HEK293 (cell line): Measurements from ENCODE around the gene DSCAM.

Source experiments
- CTCF ChIA-PET: fragments of 350-600 bp; formaldehyde crosslinking; extraction: SDS; loops from one replicate; lab custom pipeline; 2021; ENCODE audit warnings: antibody characterized with exemption; lab: Yijun Ruan, JAX
- POLR2A ChIA-PET: fragments of 300-600 bp; formaldehyde crosslinking; extraction: SDS; loops from one replicate; lab custom pipeline; 2020; ENCODE audit warnings: antibody characterized with exemption, inconsistent platforms; lab: Yijun Ruan, JAX
- H3K27ac ChIP-seq: fragments of 200-500 bp; sonication (Bioruptor generic); 2 replicates; pipeline ENCODE4 v1.5.1; 2014; ENCODE audit warnings: low read depth, low read length, control low read depth, inconsistent platforms; ENCODE audit errors: extremely low read depth
- H3K36me3 ChIP-seq, 2 experiments: fragments of 200-500 bp in 1 of 2; sonication (Bioruptor generic) in 1 of 2; 1 replicate in 1 of 2; 2 replicates in 1 of 2; pipeline ENCODE4 v1.5.1; 2014 to 2017; ENCODE audit warnings: inconsistent platforms in 2 of 2, low read length in 2 of 2; ENCODE audit not compliant: control insufficient read depth in 2 of 2, insufficient read depth in 1 of 2
- H3K4me1 ChIP-seq: fragments of 200-500 bp; sonication (Bioruptor generic); 2 replicates; pipeline ENCODE4 v1.5.1; 2014; ENCODE audit warnings: mild to moderate bottlenecking, low read length, inconsistent platforms; ENCODE audit not compliant: control insufficient read depth, insufficient read depth
- H3K4me3 ChIP-seq: 2 replicates; pipeline ENCODE4 v1.5.1; 2011; ENCODE audit warnings: low read depth, mild to moderate bottlenecking, control low read depth, low read length, moderate library complexity
- H3K9me3 ChIP-seq: fragments of 200-500 bp; sonication (Bioruptor generic); 2 replicates; pipeline ENCODE4 v1.5.1; 2014; ENCODE audit warnings: low read depth, low read length, inconsistent platforms; ENCODE audit not compliant: control insufficient read depth, insufficient read depth
- GLI2 ChIP-seq: fragments of 450-650 bp; formaldehyde crosslinking; IDR thresholded peaks from 2 replicates; pipeline ENCODE4; 2017; ENCODE audit warnings: missing biosample characterization, missing genetic modification characterization, low read depth, borderline replicate concordance
- SP7 ChIP-seq: fragments of 450-650 bp; formaldehyde crosslinking; IDR thresholded peaks from 2 replicates; pipeline ENCODE4 v1.5.1; 2016; ENCODE audit warnings: missing biosample characterization, missing genetic modification characterization
- TRIM28 ChIP-seq: IDR thresholded peaks from 2 replicates; pipeline ENCODE4 v1.6.1; 2011; ENCODE audit warnings: low read length, control low read depth, borderline replicate concordance
- ZBTB20 ChIP-seq: fragments of 450-650 bp; formaldehyde crosslinking; IDR thresholded peaks from 2 replicates; pipeline ENCODE4 v1.5.1; 2016; ENCODE audit warnings: missing biosample characterization, missing genetic modification characterization
- ZFHX2 ChIP-seq: fragments of 450-650 bp; formaldehyde crosslinking; conservative IDR thresholded peaks from 2 replicates; pipeline ENCODE4 v1.5.1; 2016; ENCODE audit warnings: missing biosample characterization, missing genetic modification characterization
- ZFP41 ChIP-seq: fragments of 450-650 bp; formaldehyde crosslinking; IDR thresholded peaks from 2 replicates; pipeline ENCODE4 v1.5.1; 2016; ENCODE audit warnings: missing biosample characterization, missing genetic modification characterization, borderline replicate concordance
- ZNF248 ChIP-seq: fragments of 450-650 bp; formaldehyde crosslinking; IDR thresholded peaks from 2 replicates; pipeline ENCODE4 v1.5.1; 2017; ENCODE audit warnings: missing biosample characterization, missing genetic modification characterization
- ZNF335 ChIP-seq: fragments of 450-650 bp; formaldehyde crosslinking; conservative IDR thresholded peaks from 2 replicates; pipeline ENCODE4 v1.5.1; 2016; ENCODE audit warnings: missing biosample characterization, missing genetic modification characterization
- ZNF37A ChIP-seq: fragments of 450-650 bp; IDR thresholded peaks from 2 replicates; pipeline ENCODE4 v1.5.1; 2018; ENCODE audit warnings: missing biosample characterization, missing genetic modification characterization
- ZNF423 ChIP-seq: fragments of 450-650 bp; formaldehyde crosslinking; IDR thresholded peaks from 2 replicates; pipeline ENCODE4 v1.5.1; 2016; ENCODE audit warnings: missing biosample characterization, missing genetic modification characterization
- ZNF529 ChIP-seq: fragments of 450-650 bp; formaldehyde crosslinking; IDR thresholded peaks from 2 replicates; pipeline ENCODE4 v1.5.1; 2017; ENCODE audit warnings: missing genetic modification characterization, missing biosample characterization; ENCODE audit not compliant: insufficient replicate concordance
- ZNF530 ChIP-seq: fragments of 450-650 bp; formaldehyde crosslinking; IDR thresholded peaks from 2 replicates; pipeline ENCODE4 v1.5.1; 2016; ENCODE audit warnings: low read depth, missing biosample characterization, missing genetic modification characterization
- ZNF777 ChIP-seq: fragments of 450-650 bp; formaldehyde crosslinking; IDR thresholded peaks from 2 replicates; pipeline ENCODE4 v1.5.1; 2017; ENCODE audit warnings: missing biosample characterization, missing genetic modification characterization, borderline replicate concordance
- ZNF843 ChIP-seq: fragments of 450-650 bp; formaldehyde crosslinking; IDR thresholded peaks from 2 replicates; pipeline ENCODE4 v1.5.1; 2016; ENCODE audit warnings: missing biosample characterization, missing genetic modification characterization
- ZXDB ChIP-seq: fragments of 450-650 bp; formaldehyde crosslinking; IDR thresholded peaks from 2 replicates; pipeline ENCODE4 v1.5.1; 2016; ENCODE audit warnings: missing biosample characterization, missing genetic modification characterization
- TF ChIP-seq, protein P1 (sequence below): fragments of 450-650 bp; formaldehyde crosslinking; IDR thresholded peaks from 2 replicates; pipeline ENCODE4 v1.5.1; 2017; ENCODE audit warnings: missing biosample characterization, missing genetic modification characterization
- TF ChIP-seq, protein P2 (sequence below): fragments of 450-650 bp; formaldehyde crosslinking; IDR thresholded peaks from 2 replicates; pipeline ENCODE4 v1.5.1; 2016; ENCODE audit warnings: missing biosample characterization, missing genetic modification characterization
- TF ChIP-seq, protein P3 (sequence below): fragments of 450-650 bp; formaldehyde crosslinking; IDR thresholded peaks from 2 replicates; pipeline ENCODE4 v1.5.1; 2016; ENCODE audit warnings: missing biosample characterization, missing genetic modification characterization, borderline replicate concordance
- TF ChIP-seq, protein P4 (sequence below): fragments of 450-650 bp; formaldehyde crosslinking; IDR thresholded peaks from 2 replicates; pipeline ENCODE4 v1.5.1; 2017; ENCODE audit warnings: missing biosample characterization, missing genetic modification characterization

DSCAM gene

DNA sequence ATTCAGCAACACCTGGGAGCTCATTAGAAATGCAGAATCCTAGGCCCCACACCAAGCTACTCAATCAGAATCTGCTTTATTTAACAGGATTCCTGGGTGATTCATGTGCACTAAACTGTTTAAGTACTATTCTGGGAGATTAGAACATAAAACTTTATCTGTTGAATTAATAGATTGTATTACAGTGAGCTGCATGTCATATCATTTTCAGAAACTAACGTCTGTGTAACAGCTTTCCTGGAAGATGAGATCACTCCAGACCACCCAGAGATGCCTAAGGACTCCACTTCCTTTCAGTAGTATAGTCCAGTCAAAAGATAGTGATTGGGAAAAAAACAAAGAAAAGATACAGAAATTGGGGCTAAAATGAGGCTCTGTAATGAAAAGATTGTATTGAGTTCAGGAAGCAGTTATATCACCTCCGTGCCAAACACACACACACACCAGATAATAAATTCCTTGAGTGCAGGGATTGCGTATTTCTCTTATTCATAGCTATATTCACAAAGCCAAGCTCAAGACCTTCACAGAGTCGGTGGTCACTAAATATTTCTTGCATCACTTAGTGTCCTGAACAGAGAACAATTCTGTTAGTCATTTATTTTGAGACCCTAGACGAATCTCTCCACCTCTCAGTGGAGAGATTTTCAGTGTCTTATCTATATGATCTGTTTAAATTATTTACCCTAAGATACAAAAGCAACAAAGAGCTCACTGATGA lies 178.2 kb downstream of the DSCAM start (continued):
- TF ChIP-seq, protein P1, sequence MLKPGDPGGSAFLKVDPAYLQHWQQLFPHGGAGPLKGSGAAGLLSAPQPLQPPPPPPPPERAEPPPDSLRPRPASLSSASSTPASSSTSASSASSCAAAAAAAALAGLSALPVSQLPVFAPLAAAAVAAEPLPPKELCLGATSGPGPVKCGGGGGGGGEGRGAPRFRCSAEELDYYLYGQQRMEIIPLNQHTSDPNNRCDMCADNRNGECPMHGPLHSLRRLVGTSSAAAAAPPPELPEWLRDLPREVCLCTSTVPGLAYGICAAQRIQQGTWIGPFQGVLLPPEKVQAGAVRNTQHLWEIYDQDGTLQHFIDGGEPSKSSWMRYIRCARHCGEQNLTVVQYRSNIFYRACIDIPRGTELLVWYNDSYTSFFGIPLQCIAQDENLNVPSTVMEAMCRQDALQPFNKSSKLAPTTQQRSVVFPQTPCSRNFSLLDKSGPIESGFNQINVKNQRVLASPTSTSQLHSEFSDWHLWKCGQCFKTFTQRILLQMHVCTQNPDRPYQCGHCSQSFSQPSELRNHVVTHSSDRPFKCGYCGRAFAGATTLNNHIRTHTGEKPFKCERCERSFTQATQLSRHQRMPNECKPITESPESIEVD (tag by site-specific recombination), result no peak

DNA sequence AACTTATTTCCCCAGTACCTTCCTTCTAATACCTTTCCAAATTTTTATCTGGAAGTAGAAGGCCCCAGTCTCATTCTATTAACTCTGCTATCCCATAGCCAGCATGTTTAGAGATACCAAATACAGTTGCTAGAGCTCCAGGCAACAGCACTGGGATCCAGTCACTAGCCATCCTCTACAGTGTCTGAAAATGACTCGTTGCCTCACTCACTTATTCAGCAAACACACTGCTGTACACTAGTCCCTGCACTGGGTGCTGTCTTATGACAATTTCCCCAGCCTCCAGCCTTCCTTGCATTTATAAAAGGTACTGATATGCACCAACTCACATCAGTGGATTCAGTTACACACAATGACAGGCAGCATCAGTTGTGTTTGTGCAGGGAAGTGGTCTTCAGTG lies 179.0 kb downstream of the DSCAM start:
- ChIA-PET CTCF (no interaction called here), POLR2A (no interaction called here)
- Histone ChIP-seq H3K27ac (no peak overlapping the region), H3K9me3 (no peaks in the 10 kb centered on the region), H3K4me3 (no peak overlapping the region), H3K4me1 (0 out of 2 replicates have a peak, but pooled peaks cover 3% of the 10 kb centered on the region), H3K36me3 (no peaks in the 10 kb centered on the region)
- TF ChIP-seq ZNF529 (tag by site-specific recombination) (no peak), ZNF423 (tag by site-specific recombination) (no peak), ZNF248 (tag by site-specific recombination) (no peak), ZNF335 (tag by site-specific recombination) (no peak), ZNF843 (tag by site-specific recombination) (no peak), ZNF37A (no peak), ZNF530 (tag by site-specific recombination) (no peak), ZNF777 (tag by site-specific recombination) (no peak), TRIM28 (no peak), GLI2 (no peak), ZFHX2 (tag by site-specific recombination) (no peak), ZXDB (tag by site-specific recombination) (no peak), ZFP41 (tag by site-specific recombination) (no peak), SP7 (tag by site-specific recombination) (no peak), ZBTB20 (tag by site-specific recombination) (no peak)
- TF ChIP-seq, protein P2, sequence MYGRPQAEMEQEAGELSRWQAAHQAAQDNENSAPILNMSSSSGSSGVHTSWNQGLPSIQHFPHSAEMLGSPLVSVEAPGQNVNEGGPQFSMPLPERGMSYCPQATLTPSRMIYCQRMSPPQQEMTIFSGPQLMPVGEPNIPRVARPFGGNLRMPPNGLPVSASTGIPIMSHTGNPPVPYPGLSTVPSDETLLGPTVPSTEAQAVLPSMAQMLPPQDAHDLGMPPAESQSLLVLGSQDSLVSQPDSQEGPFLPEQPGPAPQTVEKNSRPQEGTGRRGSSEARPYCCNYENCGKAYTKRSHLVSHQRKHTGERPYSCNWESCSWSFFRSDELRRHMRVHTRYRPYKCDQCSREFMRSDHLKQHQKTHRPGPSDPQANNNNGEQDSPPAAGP (tag by site-specific recombination), result no peak
- TF ChIP-seq, protein P3, sequence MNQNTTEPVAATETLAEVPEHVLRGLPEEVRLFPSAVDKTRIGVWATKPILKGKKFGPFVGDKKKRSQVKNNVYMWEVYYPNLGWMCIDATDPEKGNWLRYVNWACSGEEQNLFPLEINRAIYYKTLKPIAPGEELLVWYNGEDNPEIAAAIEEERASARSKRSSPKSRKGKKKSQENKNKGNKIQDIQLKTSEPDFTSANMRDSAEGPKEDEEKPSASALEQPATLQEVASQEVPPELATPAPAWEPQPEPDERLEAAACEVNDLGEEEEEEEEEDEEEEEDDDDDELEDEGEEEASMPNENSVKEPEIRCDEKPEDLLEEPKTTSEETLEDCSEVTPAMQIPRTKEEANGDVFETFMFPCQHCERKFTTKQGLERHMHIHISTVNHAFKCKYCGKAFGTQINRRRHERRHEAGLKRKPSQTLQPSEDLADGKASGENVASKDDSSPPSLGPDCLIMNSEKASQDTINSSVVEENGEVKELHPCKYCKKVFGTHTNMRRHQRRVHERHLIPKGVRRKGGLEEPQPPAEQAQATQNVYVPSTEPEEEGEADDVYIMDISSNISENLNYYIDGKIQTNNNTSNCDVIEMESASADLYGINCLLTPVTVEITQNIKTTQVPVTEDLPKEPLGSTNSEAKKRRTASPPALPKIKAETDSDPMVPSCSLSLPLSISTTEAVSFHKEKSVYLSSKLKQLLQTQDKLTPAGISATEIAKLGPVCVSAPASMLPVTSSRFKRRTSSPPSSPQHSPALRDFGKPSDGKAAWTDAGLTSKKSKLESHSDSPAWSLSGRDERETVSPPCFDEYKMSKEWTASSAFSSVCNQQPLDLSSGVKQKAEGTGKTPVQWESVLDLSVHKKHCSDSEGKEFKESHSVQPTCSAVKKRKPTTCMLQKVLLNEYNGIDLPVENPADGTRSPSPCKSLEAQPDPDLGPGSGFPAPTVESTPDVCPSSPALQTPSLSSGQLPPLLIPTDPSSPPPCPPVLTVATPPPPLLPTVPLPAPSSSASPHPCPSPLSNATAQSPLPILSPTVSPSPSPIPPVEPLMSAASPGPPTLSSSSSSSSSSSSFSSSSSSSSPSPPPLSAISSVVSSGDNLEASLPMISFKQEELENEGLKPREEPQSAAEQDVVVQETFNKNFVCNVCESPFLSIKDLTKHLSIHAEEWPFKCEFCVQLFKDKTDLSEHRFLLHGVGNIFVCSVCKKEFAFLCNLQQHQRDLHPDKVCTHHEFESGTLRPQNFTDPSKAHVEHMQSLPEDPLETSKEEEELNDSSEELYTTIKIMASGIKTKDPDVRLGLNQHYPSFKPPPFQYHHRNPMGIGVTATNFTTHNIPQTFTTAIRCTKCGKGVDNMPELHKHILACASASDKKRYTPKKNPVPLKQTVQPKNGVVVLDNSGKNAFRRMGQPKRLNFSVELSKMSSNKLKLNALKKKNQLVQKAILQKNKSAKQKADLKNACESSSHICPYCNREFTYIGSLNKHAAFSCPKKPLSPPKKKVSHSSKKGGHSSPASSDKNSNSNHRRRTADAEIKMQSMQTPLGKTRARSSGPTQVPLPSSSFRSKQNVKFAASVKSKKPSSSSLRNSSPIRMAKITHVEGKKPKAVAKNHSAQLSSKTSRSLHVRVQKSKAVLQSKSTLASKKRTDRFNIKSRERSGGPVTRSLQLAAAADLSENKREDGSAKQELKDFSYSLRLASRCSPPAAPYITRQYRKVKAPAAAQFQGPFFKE (tag by site-specific recombination), result no peak
- TF ChIP-seq, protein P4, sequence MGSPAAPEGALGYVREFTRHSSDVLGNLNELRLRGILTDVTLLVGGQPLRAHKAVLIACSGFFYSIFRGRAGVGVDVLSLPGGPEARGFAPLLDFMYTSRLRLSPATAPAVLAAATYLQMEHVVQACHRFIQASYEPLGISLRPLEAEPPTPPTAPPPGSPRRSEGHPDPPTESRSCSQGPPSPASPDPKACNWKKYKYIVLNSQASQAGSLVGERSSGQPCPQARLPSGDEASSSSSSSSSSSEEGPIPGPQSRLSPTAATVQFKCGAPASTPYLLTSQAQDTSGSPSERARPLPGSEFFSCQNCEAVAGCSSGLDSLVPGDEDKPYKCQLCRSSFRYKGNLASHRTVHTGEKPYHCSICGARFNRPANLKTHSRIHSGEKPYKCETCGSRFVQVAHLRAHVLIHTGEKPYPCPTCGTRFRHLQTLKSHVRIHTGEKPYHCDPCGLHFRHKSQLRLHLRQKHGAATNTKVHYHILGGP (tag by site-specific recombination), result no peak
